RCC 7860 (cell line): ENCODE data around the gene TPM1.
"Not testable (repeated sequence)": the region's sequence is repeated elsewhere in the genome, so short reads cannot be mapped to it uniquely, and the experiment has no call there.

Source experiments
- DNase-seq: peaks from one replicate; pipeline ENCODE4 v3.0.0-alpha.2; 2015; ENCODE audit warnings: low spot score
- FAIRE-seq: peaks from 2 replicates; lab custom pipeline; 2012; peaks lifted over from hg19 to GRCh38; lab: Jason Lieb, UNC

The TPM1 gene

GRCh38 chr15:63090472-63090871 is 47.9 kb downstream of the TPM1 start:
- DNase-seq = no peak
- no peak for FAIRE-seq

DNA sequence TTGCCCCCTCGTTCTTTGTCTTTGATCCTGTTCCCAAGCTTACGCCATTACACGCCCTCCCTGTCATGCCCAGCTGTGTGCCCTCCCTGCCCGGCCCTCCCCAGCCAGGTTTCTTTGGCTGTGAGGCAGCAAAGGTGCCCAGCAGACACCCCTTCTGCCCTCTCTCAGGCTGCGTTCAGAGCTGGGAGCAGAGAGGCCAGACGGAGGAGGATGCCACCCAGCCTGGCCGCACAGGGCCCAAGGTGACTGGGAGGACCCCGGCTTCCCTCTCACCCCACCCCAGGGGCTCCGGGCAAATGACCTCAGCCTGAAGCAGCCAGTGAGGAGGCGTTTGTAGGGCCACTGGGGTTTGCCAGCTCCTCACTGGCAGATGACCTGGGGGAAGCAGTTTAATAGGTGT is 48.3 kb downstream of the TPM1 start:
- FAIRE-seq (no peak), DNase-seq (no peak)

GRCh38 chr15:63091679-63092446 is 49.3 kb downstream of the TPM1 start:
- no peak for FAIRE-seq

DNA sequence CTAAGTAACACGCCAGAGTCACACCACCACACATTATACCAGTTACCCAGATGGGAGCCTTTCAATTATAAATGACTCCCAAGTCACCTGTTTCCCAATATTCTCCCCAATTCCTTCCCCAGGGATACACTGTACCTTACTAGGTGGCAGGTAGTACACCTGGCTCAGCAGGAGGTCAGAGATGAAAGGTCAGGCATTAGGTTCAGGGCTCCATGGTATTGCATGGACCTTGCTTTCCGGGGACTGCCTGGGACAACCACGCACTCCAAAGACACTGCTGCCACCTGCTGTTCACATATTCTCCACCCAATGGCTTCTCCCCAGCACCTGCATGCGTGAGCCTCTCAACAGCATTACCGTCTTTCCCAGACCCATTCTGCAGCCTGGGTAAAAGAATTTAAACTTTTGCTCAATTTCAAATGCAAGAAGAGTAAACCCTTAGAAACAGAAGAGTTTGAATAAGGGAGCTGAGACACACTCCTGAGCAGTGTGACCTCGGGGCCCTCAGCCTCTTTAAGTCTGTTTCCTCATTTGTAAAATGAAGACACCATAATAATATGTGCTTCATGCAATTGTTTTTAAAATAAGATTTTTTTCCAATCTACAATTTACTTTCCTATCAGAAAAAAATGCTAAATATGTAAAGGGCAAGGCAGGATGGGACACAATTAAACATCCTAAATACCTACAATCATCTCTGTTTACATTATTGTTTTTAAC is 51.1 kb downstream of the TPM1 start:
- DNase-seq (peak; percentile 63), FAIRE-seq (peak; percentile 14)

More at GRCh38 chr15:63091679-63092446, 49.3 kb downstream of the TPM1 start:
- DNase-seq = no peak

- DNase-seq (peak; percentile 72), FAIRE-seq (peak; percentile 70)
Measured at GRCh38 chr15:63094495-63094931, 52.0 kb downstream of the TPM1 start.

DNA sequence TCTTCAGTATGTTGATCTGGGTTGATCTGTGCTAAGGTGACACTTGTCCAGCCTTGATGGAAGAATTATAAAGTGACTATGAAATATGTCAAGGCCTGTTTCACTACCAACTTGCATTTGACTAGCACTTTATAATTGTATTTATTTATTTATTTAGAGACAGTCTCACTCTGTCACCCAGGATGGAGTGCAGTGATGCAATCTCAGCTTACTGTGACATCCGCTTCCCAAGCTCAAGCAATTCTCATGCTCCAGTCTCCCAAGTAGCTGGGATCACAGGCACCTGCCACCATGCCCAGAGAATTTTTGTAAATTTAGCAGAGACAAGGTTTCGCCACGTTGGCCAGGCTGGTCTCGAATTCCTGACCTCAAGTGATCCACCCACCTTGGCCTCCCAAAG is 53.6 kb downstream of the TPM1 start:
- DNase-seq (no peak), FAIRE-seq (no peak)

DNA sequence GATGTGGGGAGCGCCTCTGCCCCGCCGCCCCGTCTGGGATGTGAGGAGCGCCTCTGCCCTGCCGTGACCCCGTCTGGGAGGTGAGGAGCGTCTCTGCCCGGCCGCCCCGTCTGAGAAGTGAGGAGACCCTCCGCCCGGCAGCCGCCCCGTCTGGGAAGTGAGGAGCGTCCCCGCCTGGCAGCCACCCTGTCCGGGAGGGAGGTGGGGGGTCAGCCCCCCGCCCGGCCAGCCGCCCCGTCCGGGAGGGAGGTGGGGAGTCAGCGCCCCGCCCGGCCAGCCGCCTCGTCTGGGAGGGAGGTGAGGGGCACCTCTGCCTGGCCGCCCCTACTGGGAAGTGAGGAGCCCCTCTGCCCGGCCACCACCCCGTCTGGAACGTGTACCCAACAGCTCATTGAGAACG is 56.4 kb downstream of the TPM1 start:
- DNase-seq, FAIRE-seq: not testable (repeated sequence)

GRCh38 chr15:63099581-63099980 is 57.0 kb downstream of the TPM1 start:
- FAIRE-seq, DNase-seq: not testable (repeated sequence)

DNA sequence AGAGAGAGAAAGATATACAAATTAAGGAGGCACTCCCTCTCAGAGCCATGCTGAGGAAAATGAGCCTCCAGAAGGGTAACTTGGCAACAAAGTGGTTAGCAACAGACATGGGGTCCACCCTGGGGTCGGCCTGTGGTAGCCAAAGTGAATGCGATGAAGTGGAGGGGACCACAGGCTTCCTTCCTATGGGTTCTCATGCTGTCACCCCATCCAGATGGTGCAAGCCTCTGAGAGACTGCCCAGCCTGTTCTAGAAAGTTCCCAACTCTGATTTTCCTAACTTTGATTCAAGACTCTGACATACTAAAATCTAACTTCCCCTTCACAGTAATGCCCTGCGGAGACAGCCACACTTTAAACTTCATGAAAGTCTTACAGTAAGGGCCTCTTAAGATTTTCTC is 60.9 kb downstream of the TPM1 start:
- no peak for FAIRE-seq
- DNase-seq = no peak

DNA sequence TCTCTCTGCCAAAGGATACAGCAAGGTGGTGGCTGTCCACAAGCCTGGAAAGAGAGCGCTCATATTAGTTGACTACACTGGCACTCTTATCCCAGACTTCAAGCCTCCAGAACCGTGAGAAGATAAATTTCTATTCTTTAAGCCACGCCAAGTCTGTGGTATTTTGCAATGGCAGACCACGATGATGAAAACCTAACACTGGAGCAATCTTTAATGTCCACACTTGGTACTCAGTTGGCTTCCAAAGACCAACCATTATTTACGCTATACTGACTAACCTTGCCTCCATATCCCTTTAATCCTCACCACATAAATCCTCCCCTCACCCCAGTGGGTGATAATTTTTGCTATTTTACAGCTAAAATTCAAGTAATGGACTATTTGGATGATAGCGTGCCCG is 62.2 kb downstream of the TPM1 start:
- FAIRE-seq = no peak
- DNase-seq = no peak

GRCh38 chr15:63105354-63105753 is 62.8 kb downstream of the TPM1 start:
- FAIRE-seq, DNase-seq: not testable (repeated sequence)

DNA sequence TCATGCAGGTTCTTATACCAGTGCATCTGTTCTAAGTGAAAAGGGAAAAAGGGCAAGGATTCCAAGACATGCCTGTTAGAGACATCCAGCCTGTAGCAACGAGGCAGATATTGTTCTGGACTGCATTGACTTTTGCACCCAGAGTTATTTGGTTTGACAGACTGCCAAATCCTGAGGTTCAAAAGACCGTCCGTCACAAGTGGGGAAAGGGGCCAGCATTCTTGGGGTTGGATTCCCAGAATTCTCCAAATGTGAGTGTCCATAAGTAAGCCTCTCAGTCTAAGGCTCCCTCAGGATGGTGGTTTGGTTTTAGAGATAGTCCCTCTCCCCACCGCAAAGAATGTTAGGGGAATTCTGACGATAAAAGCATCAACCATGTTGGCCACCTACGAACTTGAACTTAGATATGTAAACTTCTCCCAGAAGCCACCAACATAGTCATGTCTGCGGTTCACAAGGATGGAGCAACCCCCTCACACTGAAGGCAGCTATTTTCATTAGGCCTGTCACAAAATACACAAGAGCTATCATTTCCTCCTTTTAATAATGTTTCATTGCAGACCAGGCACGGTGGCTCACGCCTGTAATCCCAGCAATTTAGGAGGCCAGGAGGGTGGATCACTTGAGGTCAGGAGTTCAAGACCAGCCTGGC is 65.5 kb downstream of the TPM1 start:
- peak; percentile 99 for FAIRE-seq

DNA sequence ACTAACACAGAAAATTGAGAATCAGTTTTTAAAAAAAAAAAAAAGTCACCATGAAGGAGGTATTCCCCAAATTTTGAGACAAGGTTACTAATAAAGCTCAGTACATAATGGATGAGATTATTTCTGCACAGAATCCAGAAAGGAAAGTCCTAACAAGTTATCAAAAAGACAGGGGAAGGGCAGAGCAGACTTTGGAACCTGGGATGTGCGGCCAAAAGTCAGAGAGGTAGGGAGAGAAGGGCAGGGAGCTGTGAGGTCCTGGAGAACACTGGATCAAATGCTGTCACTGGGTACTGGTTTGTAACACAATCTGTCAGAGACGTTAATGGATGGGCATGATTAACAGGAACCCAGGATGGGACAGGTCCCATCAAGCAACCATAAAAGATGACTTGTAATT is 67.0 kb downstream of the TPM1 start:
- DNase-seq = no peak
- no peak for FAIRE-seq

More for the DNA sequence above, 65.5 kb downstream of the TPM1 start:
- DNase-seq = peak; percentile 100

GRCh38 chr15:63109920-63110319 is 67.4 kb downstream of the TPM1 start:
- FAIRE-seq (no peak), DNase-seq (no peak)

GRCh38 chr15:63110428-63111026 is 68.0 kb downstream of the TPM1 start:
- DNase-seq (peak; percentile 39), FAIRE-seq (no peak)

DNA sequence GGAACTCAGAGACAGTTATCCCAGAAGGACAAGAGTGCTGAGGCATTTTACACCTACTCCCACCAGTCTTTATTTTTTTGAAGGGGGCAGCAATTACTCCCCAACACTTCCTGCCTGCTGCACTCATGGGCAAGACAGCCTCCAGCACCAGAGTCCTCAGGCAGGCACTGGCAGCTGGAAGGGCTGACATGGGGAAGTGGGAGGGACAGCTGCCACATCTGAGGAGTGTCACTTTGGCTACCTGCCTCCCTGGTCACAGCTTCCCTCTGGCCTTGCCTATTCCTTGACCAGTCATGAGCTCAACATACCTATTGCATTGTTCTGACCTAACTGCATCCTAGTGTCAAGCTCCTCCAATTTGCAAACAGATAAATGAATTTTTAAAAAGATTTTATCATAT is 68.9 kb downstream of the TPM1 start:
- FAIRE-seq (no peak), DNase-seq (no peak)

DNA sequence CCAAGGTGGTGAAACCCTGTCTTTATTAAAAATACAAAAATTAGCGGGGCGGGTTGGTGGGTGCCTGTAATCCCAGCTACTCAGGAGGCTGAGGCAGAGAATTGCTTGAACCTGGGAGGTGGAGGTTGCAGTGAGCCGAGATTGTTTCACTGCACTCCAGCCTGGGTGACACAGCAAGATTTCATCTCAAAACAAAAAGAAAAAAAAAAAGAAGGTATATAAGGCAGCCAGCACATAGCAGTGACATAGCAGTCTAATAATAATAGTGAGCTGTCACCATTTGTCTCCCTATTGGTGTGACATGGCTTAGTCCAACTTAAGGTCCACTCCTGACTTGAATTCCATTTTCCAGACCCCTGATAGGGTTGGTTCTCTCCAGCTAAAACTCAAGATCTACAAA is 70.3 kb downstream of the TPM1 start:
- FAIRE-seq (no peak), DNase-seq (no peak)

- FAIRE-seq (no peak), DNase-seq (no peak)
Measured at GRCh38 chr15:63114465-63114864, 71.9 kb downstream of the TPM1 start.
